ENCODE data around the gene CDH5. TPM values are rescaled to one million over a fixed set of nuclear protein-coding genes. Genes with fewer than 3 reads are reported as not detected.

Gene CDH5
- polyA plus RNA-seq, 1 donor, result 76.2 TPM

GRCh38 chr16:66353055-66353454 is 13.4 kb upstream of the CDH5 start:
- no peak for DNase-seq (ENCODE audit: low read depth)

GRCh38 chr16:66354034-66354909 is 12.2 kb upstream of the CDH5 start:
- DNase-seq (ENCODE audit: low read depth), result no peak

GRCh38 chr16:66355526-66355925 is 11.0 kb upstream of the CDH5 start:
- DNase-seq (ENCODE audit: low read depth), result no peak

- peak; percentile 84 for DNase-seq (ENCODE audit: low read depth)
Measured at GRCh38 chr16:66357523-66357928, 9.0 kb upstream of the CDH5 start.

GRCh38 chr16:66358231-66358630 is 8.3 kb upstream of the CDH5 start:
- DNase-seq (ENCODE audit: low read depth), result no peak

GRCh38 chr16:66359012-66359411 is 7.5 kb upstream of the CDH5 start:
- no peak for DNase-seq (ENCODE audit: low read depth)

GRCh38 chr16:66359811-66360608 is 6.5 kb upstream of the CDH5 start:
- no peak for DNase-seq (ENCODE audit: low read depth)

GRCh38 chr16:66360624-66361324 is 5.7 kb upstream of the CDH5 start:
- DNase-seq (ENCODE audit: low read depth), result no peak

- DNase-seq (ENCODE audit: low read depth), result no peak
Measured at GRCh38 chr16:66361604-66362135, 4.8 kb upstream of the CDH5 start.

- no peak for DNase-seq (ENCODE audit: low read depth)
Measured at GRCh38 chr16:66363211-66363777, 3.2 kb upstream of the CDH5 start.

- DNase-seq (ENCODE audit: low read depth), result peak; percentile 68
Measured at GRCh38 chr16:66364117-66364958, 2.2 kb upstream of the CDH5 start.

GRCh38 chr16:66364959-66365306 is 1.6 kb upstream of the CDH5 start:
- DNase-seq (ENCODE audit: low read depth), result no peak

GRCh38 chr16:66365651-66366050 is 840 bp upstream of the CDH5 start:
- no peak for DNase-seq (ENCODE audit: low read depth)

GRCh38 chr16:66367968-66368891 is 1.7 kb downstream of the CDH5 start:
- no peak for DNase-seq (ENCODE audit: low read depth)

GRCh38 chr16:66369055-66369592 is 2.6 kb downstream of the CDH5 start:
- DNase-seq (ENCODE audit: low read depth), result no peak

- DNase-seq (ENCODE audit: low read depth), result no peak
Measured at GRCh38 chr16:66370786-66371684, 4.5 kb downstream of the CDH5 start.

GRCh38 chr16:66372078-66372897 is 5.8 kb downstream of the CDH5 start:
- no peak for DNase-seq (ENCODE audit: low read depth)

GRCh38 chr16:66372898-66373155 is 6.3 kb downstream of the CDH5 start:
- DNase-seq (ENCODE audit: low read depth), result no peak
